ENCODE data around the gene LRRC3.

LRRC3 gene

DNA sequence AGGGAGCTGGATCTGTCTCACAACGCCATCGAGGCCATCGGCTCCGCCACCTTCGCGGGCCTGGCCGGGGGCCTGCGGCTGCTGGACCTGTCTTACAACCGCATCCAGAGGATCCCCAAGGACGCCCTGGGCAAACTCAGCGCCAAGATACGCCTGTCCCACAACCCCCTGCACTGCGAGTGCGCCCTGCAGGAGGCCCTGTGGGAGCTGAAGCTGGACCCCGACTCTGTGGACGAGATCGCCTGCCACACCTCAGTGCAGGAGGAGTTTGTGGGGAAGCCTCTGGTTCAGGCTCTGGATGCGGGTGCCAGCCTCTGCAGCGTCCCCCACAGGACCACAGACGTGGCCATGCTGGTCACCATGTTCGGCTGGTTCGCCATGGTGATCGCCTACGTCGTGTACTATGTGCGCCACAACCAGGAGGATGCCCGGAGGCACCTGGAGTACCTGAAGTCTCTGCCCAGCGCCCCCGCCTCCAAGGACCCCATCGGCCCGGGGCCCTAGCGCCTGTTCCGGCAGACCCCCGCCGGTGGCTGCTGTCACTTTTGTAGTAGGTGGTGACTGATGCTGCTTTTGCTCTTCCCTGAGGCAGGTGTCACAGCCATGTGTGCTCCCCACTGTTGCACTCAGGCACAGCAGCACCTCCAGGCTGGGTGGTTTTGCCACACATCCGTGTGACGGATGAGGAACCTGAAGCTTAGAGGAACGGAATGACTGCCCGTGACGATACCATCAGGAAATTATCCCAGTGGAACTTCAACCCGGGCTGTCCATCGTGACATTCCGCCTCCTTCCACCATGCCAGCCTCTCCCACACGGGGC is 1.8 kb downstream of the LRRC3 start:
- DNase-seq (ENCODE audit: low read depth in 2 of 2): no peak

DNA sequence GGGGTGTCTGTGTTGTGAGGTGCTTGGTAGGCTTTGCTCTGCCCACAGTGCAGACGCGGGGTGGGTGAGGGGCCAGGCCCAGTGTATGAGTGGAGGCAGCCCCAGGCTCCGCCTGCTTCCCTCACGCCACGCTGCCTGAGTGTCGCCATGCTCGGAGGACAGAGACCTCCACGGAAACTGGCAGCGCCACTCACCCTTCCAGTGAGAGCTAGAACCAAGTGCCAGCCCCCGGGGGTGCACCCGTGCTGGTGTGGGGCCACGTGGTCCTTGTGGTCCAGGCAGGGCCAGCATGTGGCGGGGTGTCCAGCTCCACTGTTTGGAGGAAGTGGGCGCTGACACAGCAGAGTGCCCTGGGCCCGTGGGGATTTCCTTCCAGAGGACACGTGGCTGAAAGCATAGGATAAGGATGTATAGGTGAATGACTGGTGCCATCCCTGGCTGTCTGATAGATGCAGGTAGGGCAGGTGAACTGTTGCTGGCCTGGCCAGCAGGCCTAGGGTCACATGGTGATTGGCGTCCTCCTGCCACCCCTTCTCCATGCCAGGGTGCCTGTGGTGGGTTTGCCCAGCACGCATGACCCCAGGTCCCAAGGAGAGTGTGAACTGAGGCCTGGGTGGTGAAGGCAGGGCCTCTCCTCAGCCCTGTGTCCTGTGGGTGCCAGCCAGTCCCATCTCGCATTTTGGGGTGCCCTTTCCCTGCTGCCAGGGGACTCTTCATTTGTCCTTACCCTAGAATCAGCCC is 3.8 kb downstream of the LRRC3 start:
- DNase-seq (ENCODE audit: low read depth in 2 of 2): no peak

DNA sequence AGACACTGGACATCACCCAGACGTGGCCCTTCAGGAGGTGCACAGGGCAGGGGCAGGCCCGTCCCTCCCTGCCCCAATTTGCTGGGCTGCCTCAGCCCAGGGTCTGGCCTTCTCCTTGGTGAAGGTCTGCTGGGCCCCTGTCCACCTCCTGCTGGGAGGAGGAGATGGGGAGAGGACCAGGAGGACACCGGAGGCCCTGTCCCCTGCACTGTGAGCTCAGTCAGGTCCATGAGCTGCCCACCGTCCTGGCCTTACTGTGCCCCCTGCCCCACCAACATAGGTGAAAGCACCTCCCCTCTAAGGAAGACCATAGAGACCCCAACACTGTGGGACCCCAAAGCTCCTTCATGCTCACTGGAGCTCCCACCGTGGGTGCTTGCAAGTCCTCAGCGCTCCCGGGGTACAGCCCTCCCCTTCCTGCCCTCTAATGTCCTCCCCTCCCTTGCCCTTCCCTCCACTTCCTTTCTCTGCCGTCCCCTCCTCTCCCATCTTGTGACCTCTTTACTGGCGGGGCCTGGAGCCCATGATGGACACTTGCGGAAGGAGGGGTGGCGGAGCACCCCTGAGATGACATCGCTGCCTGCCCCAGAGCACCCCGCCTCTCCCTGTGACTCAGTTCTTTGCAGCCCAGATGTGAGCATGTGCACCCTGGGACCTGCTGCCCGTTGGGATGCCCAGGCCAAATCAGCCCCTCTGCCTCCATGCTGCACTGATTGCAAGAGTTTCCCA is 4.6 kb downstream of the LRRC3 start:
- no peak for DNase-seq (ENCODE audit: low read depth in 2 of 2)

DNA sequence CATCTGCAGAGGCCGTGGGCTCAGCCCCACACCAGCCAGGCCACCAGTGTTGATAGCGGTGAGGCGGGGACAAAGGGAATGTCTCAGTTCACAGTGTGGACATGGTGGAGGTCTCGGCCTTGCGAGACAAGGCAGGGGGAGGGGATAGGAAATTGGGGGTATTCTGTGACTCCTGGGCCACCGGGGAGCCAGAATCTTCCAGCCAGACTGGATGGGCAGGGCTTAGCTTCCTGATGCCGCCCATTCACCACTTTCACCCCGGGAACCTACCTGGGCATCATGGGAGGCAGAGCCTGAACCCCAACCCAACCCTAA is 5.1 kb downstream of the LRRC3 start:
- DNase-seq (ENCODE audit: low read depth in 2 of 2): no peak

DNA sequence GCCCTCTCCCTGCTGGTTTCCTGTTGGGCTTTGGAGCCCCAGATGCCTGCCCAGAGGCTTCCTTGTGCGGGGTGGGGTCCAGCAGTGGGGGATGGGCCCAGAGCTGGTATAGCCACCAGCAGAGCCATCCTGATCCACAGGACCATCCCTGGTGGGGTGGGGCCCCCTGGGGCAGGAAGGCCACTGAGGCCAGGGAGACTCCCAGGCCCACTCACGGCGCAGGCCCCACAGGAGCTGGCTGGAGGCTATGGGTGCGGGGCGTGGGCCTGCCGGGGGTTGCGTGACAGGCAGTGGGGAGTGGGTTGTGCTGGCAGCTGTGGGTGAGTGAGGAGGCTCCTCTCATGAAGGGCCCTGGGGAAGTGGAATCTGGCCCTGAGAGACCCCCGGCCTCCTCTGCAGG is 5.7 kb downstream of the LRRC3 start:
- no peak for DNase-seq (ENCODE audit: low read depth in 2 of 2)

DNA sequence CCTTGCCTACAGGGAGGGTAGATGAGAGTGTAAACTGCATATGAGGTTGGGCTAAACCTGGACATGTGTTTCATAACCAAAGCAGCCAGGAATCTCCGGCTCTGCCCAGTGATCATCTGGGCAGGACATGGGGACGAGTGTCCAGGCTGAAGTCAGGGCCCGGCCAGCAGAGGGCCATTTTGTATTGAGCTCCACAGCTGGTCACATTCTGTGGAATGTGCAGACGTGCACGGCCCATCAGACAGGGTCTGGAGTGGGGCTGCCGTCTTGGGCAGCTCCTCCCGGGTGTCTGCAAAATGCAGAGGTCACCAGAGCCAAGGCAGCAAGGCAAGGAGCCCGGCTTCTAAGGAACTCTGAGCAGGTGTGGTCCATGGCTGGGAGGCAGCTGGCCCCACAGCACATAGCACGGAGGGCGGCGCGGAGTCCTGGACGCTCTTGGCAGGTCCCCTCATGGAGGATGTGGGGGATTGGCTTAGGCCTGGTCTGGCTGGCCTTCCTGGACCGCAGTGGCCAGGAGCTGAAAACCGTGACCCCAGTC is 6.2 kb downstream of the LRRC3 start:
- DNase-seq (ENCODE audit: low read depth in 2 of 2): no peak

DNA sequence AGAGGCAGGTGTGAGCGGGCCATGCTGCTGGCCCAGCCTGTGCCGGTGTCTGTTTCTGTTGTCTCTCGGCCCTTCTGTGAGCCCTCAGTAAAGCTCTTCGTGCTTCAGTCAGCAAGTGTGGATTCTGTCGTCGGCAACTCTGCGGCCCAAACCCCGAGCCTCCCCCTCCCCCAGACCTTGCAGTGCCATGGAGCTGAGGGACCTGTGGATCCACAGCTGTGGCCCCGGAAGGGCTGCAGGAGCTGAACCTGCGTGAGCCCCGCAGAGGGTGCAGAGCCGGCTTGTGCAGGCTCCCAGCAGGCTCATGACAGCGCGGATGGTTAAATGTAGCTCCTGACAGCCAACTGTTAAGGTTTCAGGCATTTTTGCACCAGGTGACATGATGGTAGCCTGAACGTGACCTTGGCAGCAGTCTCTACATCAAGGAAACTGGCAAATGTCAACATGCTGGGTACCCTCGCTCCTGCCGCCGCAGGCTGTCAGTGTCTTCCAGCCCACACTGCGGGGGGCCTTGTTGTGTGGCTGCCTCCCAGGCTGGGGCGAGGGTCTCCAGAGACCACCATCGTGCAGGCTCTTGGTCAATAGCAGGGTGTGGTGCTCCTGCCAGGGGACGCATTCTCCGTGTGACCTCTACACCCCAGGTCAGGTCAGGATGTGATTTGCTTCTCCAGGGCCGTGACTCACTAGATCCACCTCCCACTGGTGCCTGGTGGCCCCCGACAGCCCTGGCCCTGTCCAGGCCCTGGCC is 7.0 kb downstream of the LRRC3 start:
- no peak for DNase-seq (ENCODE audit: low read depth in 2 of 2)

DNA sequence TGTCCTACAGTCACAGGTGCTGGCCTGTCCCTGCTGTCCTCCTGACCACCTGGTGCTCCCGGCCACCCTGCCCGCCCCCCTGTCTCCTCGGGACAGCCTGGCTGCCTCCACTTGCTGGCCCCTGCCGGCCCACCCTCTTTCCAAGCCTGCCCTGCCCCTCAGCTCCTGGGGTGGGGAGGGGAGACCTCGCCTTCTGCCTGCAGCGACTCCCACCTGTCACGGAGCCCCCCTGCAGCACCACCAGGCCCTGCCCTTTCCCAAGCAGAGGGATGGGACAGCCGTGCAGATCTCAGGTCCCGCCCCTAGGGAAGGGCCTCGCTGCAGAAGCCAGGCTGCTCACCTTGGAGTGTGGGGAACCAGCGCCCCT is 7.5 kb downstream of the LRRC3 start:
- no peak for DNase-seq (ENCODE audit: low read depth in 2 of 2)

DNA sequence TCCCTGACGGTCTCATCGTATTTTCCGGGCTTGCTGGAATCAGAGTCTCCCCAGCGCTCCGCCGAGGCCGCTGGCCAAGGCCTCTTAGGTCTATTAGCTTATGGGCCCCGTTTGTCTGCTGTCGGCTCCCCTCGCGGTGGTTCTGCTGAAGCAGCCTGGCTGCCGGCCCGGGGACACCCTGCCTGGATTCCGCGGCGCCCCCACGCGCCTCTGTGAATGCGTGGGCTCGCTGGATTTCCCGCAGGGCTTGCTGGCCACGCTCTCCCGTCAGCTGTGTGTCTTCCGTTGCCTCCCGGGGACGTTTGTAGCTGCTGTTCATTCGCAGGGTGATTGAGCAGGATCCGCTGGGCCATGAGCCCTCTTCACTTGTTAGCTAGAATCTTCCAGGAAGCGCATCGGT is 8.4 kb downstream of the LRRC3 start:
- DNase-seq (ENCODE audit: low read depth in 2 of 2): no peak

DNA sequence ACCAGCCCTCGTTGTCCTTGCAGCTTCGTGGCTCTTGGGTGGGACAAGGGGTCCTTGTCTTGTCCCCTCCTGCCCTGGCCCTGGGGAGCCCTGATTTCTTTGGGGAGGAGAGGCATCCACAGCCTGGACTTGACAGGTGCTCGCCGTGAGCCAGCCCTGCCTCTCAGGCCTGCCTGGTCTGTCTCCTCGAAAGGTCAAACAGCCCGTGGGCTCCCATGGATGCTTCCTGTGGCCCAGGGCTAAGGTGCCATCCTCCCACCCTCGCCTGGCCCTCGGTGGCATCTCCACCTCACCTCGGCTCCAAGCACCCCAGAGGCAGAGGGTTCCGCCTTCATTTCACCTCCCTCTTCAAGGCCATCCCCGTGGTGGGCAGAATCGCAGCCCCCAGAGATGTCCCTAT is 9.0 kb downstream of the LRRC3 start:
- no peak for DNase-seq (ENCODE audit: low read depth in 2 of 2)

DNA sequence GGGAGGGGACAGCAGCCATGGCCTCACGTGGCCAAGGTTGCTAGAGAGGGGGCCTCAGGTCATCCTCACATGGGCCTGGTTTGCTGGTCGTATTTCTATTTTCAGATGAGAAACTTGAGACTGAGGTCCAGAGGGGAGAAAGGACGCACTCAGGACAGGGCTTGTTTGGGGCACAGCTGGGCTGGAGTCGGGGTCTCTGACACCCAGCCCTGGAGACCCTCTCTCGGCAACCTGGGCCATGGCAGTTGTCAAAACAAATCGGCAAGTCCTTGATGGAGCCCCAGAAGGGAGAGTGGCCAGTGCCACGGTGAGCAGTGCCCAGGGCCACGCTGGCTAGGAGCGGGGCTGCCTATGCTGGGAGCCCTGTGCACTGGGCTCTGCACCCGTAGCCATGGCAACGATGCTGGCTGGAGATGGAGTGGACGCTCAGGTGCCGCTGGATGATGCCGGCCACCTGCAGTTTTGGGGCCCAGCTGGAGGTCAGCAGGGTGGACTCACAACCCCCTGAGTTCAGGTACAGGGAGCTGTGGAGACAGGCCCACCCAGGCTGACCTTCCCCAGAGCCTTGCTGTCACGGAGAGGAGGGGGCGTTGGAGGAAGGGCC is 11.1 kb downstream of the LRRC3 start:
- DNase-seq (ENCODE audit: low read depth in 2 of 2): no peak

DNA sequence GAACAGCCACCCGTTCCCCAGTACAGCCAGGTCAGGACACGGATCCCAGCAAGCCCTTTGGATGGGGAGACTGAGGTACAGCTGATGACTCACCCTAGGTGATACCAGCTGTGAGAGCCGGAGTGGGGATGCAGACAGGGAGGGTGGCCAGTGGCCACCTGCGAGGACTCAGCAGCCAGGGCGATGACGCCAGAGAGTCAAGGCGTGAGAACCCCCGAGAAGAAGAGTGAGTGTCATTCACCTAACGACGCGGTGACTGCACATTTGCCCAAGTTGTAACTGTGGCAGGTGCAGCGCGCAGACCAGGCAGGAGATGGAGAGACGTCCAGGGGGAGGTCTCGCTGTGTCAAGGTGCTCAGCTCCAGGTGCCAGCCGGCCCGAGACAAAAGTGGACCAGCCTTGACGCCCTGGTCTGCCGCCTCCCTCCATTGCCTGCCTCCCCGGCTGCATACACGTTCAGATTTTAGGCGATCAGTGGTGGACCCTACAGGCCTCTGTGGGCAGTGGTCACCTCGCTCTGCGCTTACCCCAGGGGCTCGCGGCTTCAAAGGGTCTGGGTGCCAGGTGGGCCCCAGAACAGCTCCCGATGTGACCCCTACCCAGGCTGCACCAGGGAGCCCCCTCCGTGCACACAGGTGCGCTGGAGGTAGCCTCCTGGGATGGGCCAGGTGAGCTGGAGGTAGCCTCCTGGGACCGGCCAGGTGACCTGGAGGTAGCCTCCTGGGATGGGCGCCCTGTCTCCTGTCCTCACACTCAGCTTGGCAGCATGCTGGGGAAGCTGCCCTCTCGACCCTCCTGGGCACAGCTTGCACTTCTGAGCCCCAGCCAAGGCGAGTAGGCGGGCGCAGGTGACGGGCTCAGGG is 11.9 kb downstream of the LRRC3 start:
- DNase-seq (ENCODE audit: low read depth in 2 of 2): no peak

DNA sequence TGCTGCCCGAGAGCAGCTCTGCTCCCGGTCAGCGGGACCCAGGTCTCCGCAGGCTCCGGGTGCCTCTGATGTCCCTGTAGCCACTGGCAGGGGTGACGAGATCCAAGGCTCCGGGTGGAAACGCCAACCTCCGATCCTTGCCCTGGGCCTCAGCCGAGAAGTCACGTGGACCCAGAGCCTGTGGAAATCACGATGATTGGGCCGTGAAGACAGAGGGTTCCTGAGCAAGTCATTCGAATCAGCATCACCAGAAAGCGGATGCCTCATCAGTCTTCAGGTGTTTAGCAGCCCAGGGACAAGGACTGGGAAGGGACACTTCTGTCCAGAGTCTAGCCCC is 12.5 kb downstream of the LRRC3 start:
- DNase-seq (ENCODE audit: low read depth in 2 of 2): no peak

DNA sequence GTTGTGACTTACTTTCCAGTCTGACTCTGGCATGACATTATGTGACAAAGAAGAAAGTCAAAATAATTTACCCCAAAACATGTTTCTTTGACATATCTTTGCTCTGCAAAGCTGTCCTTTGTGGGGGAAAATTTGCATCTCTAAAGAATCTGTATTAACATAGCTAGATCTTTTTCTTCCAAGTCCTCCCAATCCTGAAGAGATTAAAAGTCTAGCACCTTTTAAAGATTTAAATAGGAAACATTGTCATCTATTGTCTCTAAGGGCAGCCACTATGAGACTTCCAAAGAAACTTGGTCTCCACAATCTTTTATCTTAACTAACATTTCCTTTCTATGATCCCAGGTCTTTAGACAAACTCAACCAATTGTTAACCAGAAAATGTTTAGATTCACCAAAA is 16.0 kb downstream of the LRRC3 start:
- no peak for DNase-seq (ENCODE audit: low read depth in 2 of 2)

DNA sequence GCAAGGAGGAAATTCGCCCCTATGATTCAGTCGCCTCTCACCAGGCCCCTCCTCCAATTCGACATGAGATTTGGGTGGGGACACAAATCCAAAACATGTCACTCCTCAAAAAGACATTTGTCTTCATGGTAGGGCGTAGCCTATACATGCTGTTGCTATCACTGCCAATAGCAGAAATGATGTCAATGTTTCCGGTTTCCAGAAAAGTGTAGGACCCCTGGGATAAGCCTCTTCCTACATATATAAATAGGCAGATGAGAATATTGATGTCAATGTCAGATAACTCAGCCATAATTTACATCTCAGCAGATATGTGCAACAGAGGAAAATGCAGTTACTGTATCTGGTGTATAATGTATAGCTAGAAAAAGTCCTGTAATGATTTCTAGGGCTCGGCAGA is 16.7 kb downstream of the LRRC3 start:
- DNase-seq (ENCODE audit: low read depth in 2 of 2): no peak

DNA sequence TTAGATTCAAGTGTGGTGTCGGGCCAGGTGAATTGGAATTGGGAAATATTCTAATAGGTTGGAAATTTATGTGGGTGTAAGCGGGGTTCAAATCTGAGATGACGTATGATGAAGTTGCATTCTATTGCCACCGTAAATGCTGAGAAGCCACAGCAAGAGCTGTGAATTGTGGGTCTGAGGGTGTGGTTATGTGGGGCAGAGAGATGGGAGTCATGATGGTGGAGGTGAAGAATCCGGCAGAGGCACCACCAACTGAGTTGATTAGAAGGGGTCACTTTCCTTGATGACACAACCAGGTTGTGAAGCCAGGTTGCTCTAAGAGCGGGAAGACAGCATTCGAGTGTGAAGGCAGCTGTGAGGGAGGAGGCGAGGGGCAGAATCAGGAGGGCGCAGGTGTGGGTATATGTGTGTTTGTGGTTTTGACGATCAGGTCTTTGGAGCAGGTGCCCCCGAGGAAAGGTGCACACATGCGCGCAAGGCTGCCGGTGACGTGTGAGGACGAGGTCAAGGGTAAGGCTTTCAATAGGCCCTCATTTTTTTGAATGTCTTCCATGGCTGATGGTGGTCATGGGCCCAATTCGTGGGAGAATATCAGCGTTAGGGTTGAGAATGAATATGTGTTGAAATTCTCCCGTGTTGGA is 18.7 kb downstream of the LRRC3 start:
- DNase-seq (ENCODE audit: low read depth in 2 of 2): no peak

DNA sequence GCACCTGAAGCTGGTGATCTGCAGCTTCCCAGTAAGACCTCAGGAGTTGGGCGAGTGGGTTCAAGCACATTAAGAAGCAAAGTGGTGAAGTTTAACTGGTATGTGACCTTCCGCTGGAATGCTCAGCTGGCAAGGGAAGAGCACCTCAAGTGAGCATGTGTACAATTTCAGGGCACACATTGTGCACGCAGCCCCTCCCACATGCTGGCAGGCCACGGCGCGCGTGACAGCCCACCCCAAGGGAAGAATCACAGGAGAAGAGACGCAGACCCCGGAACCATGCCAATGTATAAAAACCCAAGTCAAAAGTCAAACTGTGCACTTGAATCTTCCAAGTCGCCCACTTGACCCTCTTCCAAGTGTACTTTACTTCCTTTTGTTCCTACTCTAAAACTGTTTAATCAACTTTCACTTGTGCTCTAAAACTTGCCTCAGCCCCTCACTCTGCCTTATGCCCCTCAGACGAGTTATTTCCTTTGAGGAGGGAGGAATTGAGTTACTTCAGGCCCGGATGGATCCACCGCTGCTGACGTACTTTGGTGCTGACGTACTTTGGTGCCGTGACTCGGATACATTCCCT is 20.0 kb downstream of the LRRC3 start:
- no peak for DNase-seq (ENCODE audit: low read depth in 2 of 2)

DNA sequence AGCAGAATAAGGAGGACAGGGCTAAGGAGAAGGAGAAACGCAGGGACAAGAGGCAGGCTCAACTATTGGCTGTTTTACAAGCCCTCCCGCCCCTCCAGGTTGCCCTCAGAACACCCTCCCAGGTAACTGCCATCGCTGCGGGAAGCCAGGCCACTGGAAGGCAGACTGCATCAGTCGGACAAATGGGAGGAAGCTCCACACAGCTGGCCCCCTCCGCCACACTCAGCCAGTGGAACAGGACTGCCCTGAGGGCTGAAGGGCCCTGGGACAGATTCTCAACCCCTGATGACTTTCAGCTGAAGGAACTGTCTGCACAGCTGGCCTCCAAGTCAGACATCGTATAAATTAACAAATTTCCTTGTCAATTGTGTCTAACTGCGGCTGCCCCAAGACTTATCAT is 21.8 kb downstream of the LRRC3 start:
- no peak for DNase-seq (ENCODE audit: low read depth in 2 of 2)

DNA sequence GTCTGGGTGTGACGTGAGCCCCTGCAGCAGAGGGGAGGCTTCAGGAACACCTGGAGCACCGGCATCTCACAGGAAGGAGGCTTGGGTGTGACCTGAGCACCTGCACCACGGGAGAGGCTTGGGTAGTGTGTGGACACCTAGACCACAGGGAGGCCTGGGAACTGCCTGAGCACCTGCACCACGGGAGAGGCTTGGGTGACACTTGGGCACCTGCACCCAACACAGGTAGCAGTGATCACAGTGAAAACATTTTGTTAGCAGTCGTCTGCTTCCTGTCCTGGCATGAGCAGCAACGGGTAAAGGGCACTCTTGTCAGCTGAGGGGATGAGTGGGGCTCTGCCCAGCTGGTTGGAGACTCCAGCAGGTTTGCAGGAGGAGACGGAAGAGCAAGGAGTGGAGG is 22.4 kb downstream of the LRRC3 start:
- no peak for DNase-seq (ENCODE audit: low read depth in 2 of 2)

Measured in activated CD4-positive, alpha-beta T cell treated with anti-CD3 and anti-CD28 coated beads for 24 hours (primary cell).